Body of pancreas (tissue), 4 donors: ENCODE measurements around the gene MLLT11. TPM values are rescaled to one million over a fixed set of nuclear protein-coding genes. Genes with fewer than 3 reads are reported as not detected.

ENCODE experiments used
- ATAC-seq: fragments of 150-250 bp; one replicate; pipeline ENCODE4 v1.9.1; 2016
- DNase-seq, 4 donors: peaks; one replicate each; pipeline ENCODE4 v3.0.0-alpha.2; 2019
- H3K27ac ChIP-seq, 4 donors: fragments of 200-600 bp; sonication (generic); 1 replicate in 3 of 4; 2 replicates in 1 of 4; pipeline versions ENCODE4 v1.5.1 to v1.6.1; 2016 to 2019; ENCODE audit warnings: mild to moderate bottlenecking in 1 of 4, mixed read lengths in 1 of 4, moderate library complexity in 1 of 4
- H3K27me3 ChIP-seq, 2 donors: fragments of 200-600 bp; sonication (generic); one replicate each; pipeline ENCODE4 v1.6.0; 2016; ENCODE audit warnings: mild to moderate bottlenecking in 1 of 2
- H3K36me3 ChIP-seq, 2 donors: fragments of 200-600 bp; sonication (generic); replicated peaks in 1 of 2; 2 replicates each; pipeline ENCODE4 v1.5.1; 2016; ENCODE audit warnings: low read depth in 2 of 2; ENCODE audit not compliant: insufficient read depth in 1 of 2
- H3K4me1 ChIP-seq: fragments of 200-600 bp; sonication (generic); one replicate; pipeline ENCODE4 v1.6.0; 2016
- H3K4me3 ChIP-seq, 2 donors: fragments of 200-600 bp; sonication (generic); 1 replicate in 1 of 2; 2 replicates in 1 of 2; pipeline ENCODE4 v1.5.1; 2016 to 2019
- H3K9me3 ChIP-seq, 3 donors: fragments of 200-600 bp; sonication (generic); 1 replicate in 2 of 3; 2 replicates in 1 of 3; pipeline ENCODE4 v1.5.1; 2016
- POLR2A ChIP-seq, 3 donors: fragments of 450-650 bp; IDR thresholded peaks; one replicate each; pipeline ENCODE4 v1.6.1; 2016; ENCODE audit warnings: antibody characterized with exemption in 3 of 3, mild to moderate bottlenecking in 2 of 3
- WGBS, 2 donors: methylation state at CpG; one replicate each; pipeline ENCODE4 v1.1.5; 2017; 5-methylcytosine and 5-hydroxymethylcytosine counted together
- intact Hi-C: fragments of 100-400 bp; cut with DNase I; formaldehyde crosslinking; loops from one replicate; pipeline ENCODE4 v1.15.1; 2023
- total RNA-seq, 2 donors: library from RNA; depleted of rRNA; stranded (reverse); fragments of >200 nt; gene quantifications; one replicate each; pipeline ENCODE4 v1.1.0, GENCODE V29; 2016
- TF ChIP-seq, protein P1 (sequence below), 7 experiments: fragments of 450-650 bp in 4 of 7; fragments of 200-600 bp in 3 of 7; sonication (generic) in 3 of 7; IDR thresholded peaks; one replicate each; pipeline ENCODE4 v1.5.1; 2016 to 2019; ENCODE audit warnings: antibody characterized with exemption in 7 of 7

Gene MLLT11
- total RNA-seq, 2 donors from 2014 or later, result 0.26 to 1.6 TPM

DNA sequence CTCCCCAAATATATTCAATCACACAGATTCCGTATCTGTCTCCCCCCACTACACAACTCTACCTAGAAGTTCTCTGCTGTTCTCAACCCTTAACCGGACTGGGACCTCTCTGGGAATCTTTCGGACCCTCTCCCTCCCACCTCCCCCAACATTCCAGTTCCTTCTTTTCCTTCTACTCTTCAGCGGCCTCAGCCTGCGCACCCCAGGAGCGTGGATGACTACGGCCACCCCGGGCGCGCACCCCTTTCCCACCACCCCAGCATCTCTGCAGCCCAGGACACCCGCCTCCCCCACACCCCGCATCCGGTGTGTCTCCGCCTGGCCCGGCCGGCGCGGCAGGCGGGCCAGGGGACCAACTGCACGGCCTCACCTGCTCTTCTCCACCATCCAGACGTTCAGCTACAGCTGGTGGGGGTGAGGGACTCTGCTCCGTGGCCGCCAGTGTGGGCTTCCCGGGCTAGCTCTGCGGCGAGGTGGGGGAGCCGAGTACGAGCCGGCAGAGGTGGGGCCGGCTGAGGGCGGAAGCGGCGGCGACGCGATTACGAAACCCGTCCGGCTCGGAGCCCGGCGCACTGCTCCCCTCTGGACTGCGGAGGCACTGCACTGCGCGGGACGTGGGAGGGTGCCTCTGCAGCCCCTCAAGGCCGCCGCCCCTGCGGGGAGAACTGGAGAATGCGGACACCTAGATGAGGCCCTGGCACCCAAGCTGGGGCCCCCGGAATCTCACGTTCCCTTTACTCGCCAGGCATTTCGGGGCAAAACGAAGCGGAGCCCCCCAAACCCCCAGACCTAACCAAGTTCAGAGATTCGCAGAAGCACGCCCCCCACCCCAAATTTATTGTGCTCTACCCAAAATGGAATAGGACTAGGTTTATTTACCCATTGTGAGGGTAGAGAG is 839 bp upstream of the MLLT11 start, which contains the start of gene CDC42SE1:
TSS of gene CDC42SE1 (minus strand) at position 514 of the 898 bp plus-strand sequence. CDS start 3,892 bp downstream, outside the sequence.
- Histone ChIP-seq H3K27me3 (no peaks in the 10 kb centered on the region), H3K4me3 (peak within 1 kb of the TSS; percentile 29 to 97), H3K9me3 (no peaks in the 10 kb centered on the region), H3K27ac (peak within 1 kb of the TSS; percentile 79 to 97 (median 89)), H3K4me1 (peaks cover 35% of the 10 kb centered on the region), H3K36me3 (peaks cover 0 to 8% of the 10 kb centered on the region in 2 donors)
- peak; percentile 92 for ATAC-seq
- TF ChIP-seq, protein P1, sequence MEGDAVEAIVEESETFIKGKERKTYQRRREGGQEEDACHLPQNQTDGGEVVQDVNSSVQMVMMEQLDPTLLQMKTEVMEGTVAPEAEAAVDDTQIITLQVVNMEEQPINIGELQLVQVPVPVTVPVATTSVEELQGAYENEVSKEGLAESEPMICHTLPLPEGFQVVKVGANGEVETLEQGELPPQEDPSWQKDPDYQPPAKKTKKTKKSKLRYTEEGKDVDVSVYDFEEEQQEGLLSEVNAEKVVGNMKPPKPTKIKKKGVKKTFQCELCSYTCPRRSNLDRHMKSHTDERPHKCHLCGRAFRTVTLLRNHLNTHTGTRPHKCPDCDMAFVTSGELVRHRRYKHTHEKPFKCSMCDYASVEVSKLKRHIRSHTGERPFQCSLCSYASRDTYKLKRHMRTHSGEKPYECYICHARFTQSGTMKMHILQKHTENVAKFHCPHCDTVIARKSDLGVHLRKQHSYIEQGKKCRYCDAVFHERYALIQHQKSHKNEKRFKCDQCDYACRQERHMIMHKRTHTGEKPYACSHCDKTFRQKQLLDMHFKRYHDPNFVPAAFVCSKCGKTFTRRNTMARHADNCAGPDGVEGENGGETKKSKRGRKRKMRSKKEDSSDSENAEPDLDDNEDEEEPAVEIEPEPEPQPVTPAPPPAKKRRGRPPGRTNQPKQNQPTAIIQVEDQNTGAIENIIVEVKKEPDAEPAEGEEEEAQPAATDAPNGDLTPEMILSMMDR (IDR thresholded peaks at IDR 0.05), result peak; percentile 62 to 91 (median 85)
- TF ChIP-seq POLR2A (IDR thresholded peaks at IDR 0.05), result peak; percentile 69 to 92 (median 88)
- intact Hi-C loops, result no loop called here
- 0 to 1% methylated on average over 33 to 58 of the region's 58 CpGs for WGBS, 2 donors
- DNase-seq, result peak; percentile 79 to 82 (median 81)

DNA sequence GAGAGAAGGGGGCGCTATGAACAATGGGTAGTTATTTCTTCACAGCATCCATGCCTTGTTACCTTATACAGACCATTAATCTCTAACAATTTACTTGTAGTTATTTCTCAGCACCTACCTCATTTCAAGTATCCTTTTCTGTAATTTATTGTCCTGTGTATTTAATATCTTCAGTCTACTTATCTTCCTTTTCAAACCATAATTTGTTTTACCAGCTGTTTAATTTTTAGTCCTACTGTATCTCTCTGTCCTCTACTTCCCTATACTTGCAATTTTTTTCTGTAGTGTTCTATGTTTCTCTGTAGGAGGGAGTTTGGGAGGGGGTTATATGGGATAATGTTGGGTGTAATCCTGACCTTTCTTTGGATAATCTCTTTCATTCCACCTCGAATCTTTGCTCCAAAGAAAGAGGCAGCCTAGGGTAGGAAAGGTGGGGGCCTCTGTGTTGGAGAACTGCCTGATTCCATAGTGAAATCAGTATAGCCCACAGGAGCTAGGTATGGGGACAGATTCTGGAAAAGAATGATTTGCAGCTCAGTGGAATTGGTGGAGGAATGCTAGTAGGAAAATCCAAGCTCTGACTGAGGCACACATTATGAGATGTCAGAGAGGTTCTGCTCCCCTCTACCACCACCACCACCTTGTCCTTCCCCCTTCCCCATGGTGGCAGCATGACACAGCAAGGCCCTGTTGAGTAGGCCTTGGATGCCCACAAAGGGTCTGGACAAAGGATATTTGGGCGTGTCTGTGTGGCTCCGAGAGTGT is 642 bp downstream of the MLLT11 start:
- TF ChIP-seq POLR2A (IDR thresholded peaks at IDR 0.05), result no peak
- TF ChIP-seq, protein P1 (IDR thresholded peaks at IDR 0.05), result no peak
- peaks cover 34% of the 10 kb centered on the region for H3K4me1 ChIP-seq
- no peak overlapping the region for H3K4me3 ChIP-seq
- H3K27ac ChIP-seq, result peak overlapping the region in 1 of 4 donors; percentile 97
- no peaks in the 10 kb centered on the region for H3K36me3 ChIP-seq
- no peak for ATAC-seq
- H3K27me3 ChIP-seq, result no peaks in the 10 kb centered on the region
- WGBS, 2 donors, result 65 to 71% methylated on average over 4 of the region's 4 CpGs
- intact Hi-C loops, result no loop called here
- DNase-seq, result no peak
- H3K9me3 ChIP-seq, result no peaks in the 10 kb centered on the region

DNA sequence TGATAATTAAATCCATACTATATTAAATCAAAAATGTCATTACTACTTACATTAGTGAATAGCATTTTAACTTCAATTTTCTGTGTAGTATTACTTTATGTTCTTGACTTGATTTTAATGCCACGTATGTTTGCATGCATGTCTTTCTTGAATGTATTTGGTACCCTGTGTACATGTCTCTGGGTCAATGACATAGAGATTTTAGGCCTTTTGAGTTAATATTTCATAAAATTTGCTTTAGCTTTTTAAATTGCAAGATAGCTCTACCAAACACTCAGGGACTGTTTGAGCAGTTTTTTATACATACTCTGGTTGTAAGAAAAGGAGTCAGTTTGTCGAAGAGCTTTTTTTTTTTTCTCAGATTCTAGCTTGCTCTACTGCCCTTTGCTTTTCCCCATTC is 1.5 kb downstream of the MLLT11 start:
- intact Hi-C loops, result no loop called here
- no peak for TF ChIP-seq POLR2A (IDR thresholded peaks at IDR 0.05)
- TF ChIP-seq, protein P1 (IDR thresholded peaks at IDR 0.05), result no peak
- Histone ChIP-seq H3K27ac (no peak overlapping the region), H3K36me3 (no peaks in the 10 kb centered on the region), H3K27me3 (no peaks in the 10 kb centered on the region), H3K9me3 (no peaks in the 10 kb centered on the region), H3K4me3 (no peak overlapping the region), H3K4me1 (peaks cover 26% of the 10 kb centered on the region)
- DNase-seq, result no peak
- no peak for ATAC-seq
- WGBS, 2 donors, result 84 to 87% methylated on average over 2 of the region's 2 CpGs

DNA sequence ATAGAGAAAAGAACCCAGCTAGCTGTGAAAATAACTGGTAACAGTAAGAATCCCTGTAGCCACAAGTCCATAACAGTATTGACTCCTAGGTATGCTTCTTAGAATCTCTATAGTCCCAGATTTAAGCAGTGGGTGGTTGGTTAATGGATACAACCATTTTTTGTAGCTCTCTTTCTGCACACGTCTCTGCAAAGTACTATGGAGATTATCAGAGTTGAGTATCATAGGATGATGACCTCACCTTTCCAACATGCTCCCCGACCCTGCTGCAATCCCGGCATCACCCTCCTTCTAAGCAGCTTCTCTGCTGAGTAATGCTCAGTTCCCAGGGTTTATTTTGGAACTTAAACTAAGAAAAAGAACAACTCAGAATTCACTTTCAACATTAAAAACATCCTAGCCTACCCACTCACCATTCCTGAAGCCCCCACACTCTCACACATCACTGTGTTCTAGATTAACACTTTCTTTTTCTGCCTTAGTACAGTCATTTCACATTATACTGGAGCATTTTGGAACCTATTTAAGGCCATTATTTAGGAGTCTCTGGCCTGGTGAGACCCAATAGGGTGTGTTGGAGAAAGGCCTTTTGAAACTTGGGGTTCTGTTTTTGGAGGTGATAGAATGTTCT is 2.7 kb downstream of the MLLT11 start:
- TF ChIP-seq, protein P1 (IDR thresholded peaks at IDR 0.05), result no peak
- no peak for TF ChIP-seq POLR2A (IDR thresholded peaks at IDR 0.05)
- H3K27me3 ChIP-seq, result no peaks in the 10 kb centered on the region
- peaks cover 14% of the 10 kb centered on the region for H3K4me1 ChIP-seq
- ATAC-seq (no peak), DNase-seq (no peak)
- WGBS, 2 donors, result 62 to 67% methylated on average over 3 of the region's 3 CpGs
- H3K4me3 ChIP-seq, result no peak overlapping the region
- H3K36me3 ChIP-seq, result no peaks in the 10 kb centered on the region
- H3K9me3 ChIP-seq, result no peaks in the 10 kb centered on the region
- no peak overlapping the region for H3K27ac ChIP-seq
- intact Hi-C loops, result no loop called here
